ENCODE measurements around the gene DNAJC15. TPM values are rescaled to one million over a fixed set of nuclear protein-coding genes. Genes with fewer than 3 reads are reported as not detected.
"Not testable (repeated sequence)": the region's sequence is repeated elsewhere in the genome, so short reads cannot be mapped to it uniquely, and the experiment has no call there.

The DNAJC15 gene
- total and polyA plus RNA-seq, 2 of the 8 experiments (the other 6 are each of a cell fraction or from before 2014, with no cell fraction given), result 5.8 to 20.8 TPM

- no peak for TF ChIP-seq CTCF (IDR thresholded peaks at IDR 0.05; ENCODE audit: control extremely low read depth in 1 of 3, insufficient read depth in 1 of 3, low read depth in 1 of 3, low read length in 3 of 3)
- no peak for TF ChIP-seq CTBP2 (IDR thresholded peaks at IDR 0.05; ENCODE audit: borderline replicate concordance, insufficient read depth, insufficient read length, low read length)
- TF ChIP-seq POU5F1 (IDR thresholded peaks at IDR 0.05; ENCODE audit: low read depth, low read length), result no peak
Observed at GRCh38 chr13:42990291-42991232, 32.8 kb upstream of the DNAJC15 start (continued).

GRCh38 chr13:42991233-42991897 is 32.0 kb upstream of the DNAJC15 start:
- H2BK15ac ChIP-seq (ENCODE audit: low read length), result 0 out of 2 replicates have a peak overlapping the region, but pooled peaks have one; percentile 3
- not testable (repeated sequence) for H4K8ac ChIP-seq (ENCODE audit: extremely low read depth, insufficient read depth, low read length); H4K5ac ChIP-seq (ENCODE audit: insufficient read length, low read depth, low read length); H3K9me3 ChIP-seq (ENCODE audit: insufficient read depth in 2 of 2, low read depth in 1 of 2, low read length in 1 of 2); H2BK20ac ChIP-seq (ENCODE audit: low read length); H3K23ac ChIP-seq (ENCODE audit: insufficient read length); H4K20me1 ChIP-seq (replicated peaks in 1 of 2; ENCODE audit: control insufficient read depth in 1 of 2, insufficient read depth in 2 of 2, low read length in 2 of 2); H3K14ac ChIP-seq (ENCODE audit: insufficient read length); H3K56ac ChIP-seq (replicated peaks; ENCODE audit: insufficient read length, low read depth, low read length); H3K18ac ChIP-seq (ENCODE audit: extremely low read depth, low read length); H2AK5ac ChIP-seq (ENCODE audit: low read depth, low read length); DNase-seq (ENCODE audit: low read depth in 1 of 2, low spot score in 2 of 2); H3K4ac ChIP-seq (replicated peaks; ENCODE audit: insufficient read length, low read depth, low read length); H3K79me2 ChIP-seq (ENCODE audit: control insufficient read depth in 1 of 2, insufficient read depth in 2 of 2, low read length in 2 of 2); H2BK12ac ChIP-seq (ENCODE audit: low read depth, low read length); H3K36me3 ChIP-seq (ENCODE audit: control insufficient read depth in 2 of 4, insufficient read depth in 4 of 4, low read length in 3 of 4); H3K23me2 ChIP-seq (ENCODE audit: low read depth, low read length); H4K91ac ChIP-seq (replicated peaks; ENCODE audit: insufficient read length, low read length); FAIRE-seq; H3K79me1 ChIP-seq (ENCODE audit: low read depth, low read length); H2BK5ac ChIP-seq (ENCODE audit: low read depth, low read length); H3K27ac ChIP-seq (ENCODE audit: low read depth, low read length); H3K4me1 ChIP-seq (replicated peaks in 1 of 4; ENCODE audit: control insufficient read depth in 3 of 4, insufficient read depth in 4 of 4, low read length in 3 of 4); H3K9ac ChIP-seq (replicated peaks in 1 of 4; ENCODE audit: extremely low read depth in 1 of 4, low read depth in 3 of 4, low read length in 3 of 4)
- peak overlapping the region; percentile 62 to 81 for H3K4me2 ChIP-seq (ENCODE audit: insufficient read depth in 1 of 2, low read depth in 2 of 2, low read length in 2 of 2)
- CTCF ChIA-PET (ENCODE audit: partially characterized antibody), result interaction anchor here (0.5 to 4.4 kb wide), 5 partner anchors 19 to 370 kb away, joined by 3 to 25 read pairs (median 3); no protein-coding TSS in a partner anchor
- H3K27me3 ChIP-seq (replicated peaks in 1 of 4; ENCODE audit: control insufficient read depth in 3 of 4, extremely low read depth in 1 of 4, insufficient read depth in 3 of 4, low read length in 3 of 4), result peaks cover 0 to 19% (median 13%) of the 10 kb centered on the region in 4 experiments; a peak in 6 of 7 replicates
- POLR2A ChIA-PET (ENCODE audit: partially characterized antibody), result interaction anchor here (0.9 to 2.5 kb wide), 3 partner anchors 9 to 32 kb away, joined by 3 to 10 read pairs (median 3); no protein-coding TSS in a partner anchor
- H3K4me3 ChIP-seq (ENCODE audit: extremely low read depth in 1 of 4, insufficient read depth in 2 of 4, low read depth in 3 of 4, low read length in 4 of 4), result peak overlapping the region; percentile 19 to 65 (median 43); a peak in 7 of 8 replicates
- peak overlapping the region; percentile 55 for H2AFZ ChIP-seq (ENCODE audit: low read length)
- H2BK120ac ChIP-seq (replicated peaks; ENCODE audit: low read depth, low read length), result peak overlapping the region; percentile 61
- WGBS, 2 experiments (ENCODE audit: extremely low coverage in 1 of 2, insufficient coverage in 1 of 2, insufficient read length in 1 of 2, insufficient replicate concordance in 2 of 2, low coverage in 1 of 2, low lambda C conversion rate in 2 of 2, missing lambda C conversion rate in 1 of 2), result 88% methylated on average over 15 of the region's 15 CpGs; no CpG with 5 or more reads in 1 of the 2 experiments
